ENCODE measurements around the gene N4BP2L2.

DNA sequence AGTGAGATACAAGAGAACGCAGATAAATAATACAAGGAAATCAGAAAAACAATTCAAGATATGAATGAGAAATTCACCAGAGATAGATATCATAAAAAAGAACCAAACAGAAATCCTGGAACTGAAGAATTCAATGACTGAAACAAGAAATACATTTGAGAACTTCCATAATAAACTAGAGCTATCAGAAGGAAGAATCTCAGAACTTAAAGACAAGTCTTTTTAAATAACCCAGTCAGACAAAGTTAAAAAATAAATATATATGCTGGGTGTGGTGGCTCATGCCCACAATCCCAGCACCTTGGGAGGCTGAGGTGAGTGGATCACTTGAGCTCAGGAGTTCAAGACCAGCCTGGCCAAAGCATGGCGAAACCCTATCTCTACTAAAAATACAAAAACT is 82.0 kb downstream of the N4BP2L2 start:
- TF ChIP-seq, protein P1, sequence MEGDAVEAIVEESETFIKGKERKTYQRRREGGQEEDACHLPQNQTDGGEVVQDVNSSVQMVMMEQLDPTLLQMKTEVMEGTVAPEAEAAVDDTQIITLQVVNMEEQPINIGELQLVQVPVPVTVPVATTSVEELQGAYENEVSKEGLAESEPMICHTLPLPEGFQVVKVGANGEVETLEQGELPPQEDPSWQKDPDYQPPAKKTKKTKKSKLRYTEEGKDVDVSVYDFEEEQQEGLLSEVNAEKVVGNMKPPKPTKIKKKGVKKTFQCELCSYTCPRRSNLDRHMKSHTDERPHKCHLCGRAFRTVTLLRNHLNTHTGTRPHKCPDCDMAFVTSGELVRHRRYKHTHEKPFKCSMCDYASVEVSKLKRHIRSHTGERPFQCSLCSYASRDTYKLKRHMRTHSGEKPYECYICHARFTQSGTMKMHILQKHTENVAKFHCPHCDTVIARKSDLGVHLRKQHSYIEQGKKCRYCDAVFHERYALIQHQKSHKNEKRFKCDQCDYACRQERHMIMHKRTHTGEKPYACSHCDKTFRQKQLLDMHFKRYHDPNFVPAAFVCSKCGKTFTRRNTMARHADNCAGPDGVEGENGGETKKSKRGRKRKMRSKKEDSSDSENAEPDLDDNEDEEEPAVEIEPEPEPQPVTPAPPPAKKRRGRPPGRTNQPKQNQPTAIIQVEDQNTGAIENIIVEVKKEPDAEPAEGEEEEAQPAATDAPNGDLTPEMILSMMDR (IDR thresholded peaks at IDR 0.05; ENCODE audit: extremely low read depth in 1 of 2, insufficient read depth in 1 of 2, low read depth in 1 of 2, low read length in 2 of 2) = no peak
- TF ChIP-seq MYC (IDR thresholded peaks at IDR 0.05; ENCODE audit: low read depth, low read length) (no peak), POLR2A (IDR thresholded peaks at IDR 0.05; ENCODE audit: low read depth, low read length) (no peak), FOS (IDR thresholded peaks at IDR 0.05; ENCODE audit: borderline replicate concordance, insufficient read depth, low read length) (no peak), EZH2 (IDR thresholded peaks at IDR 0.05; ENCODE audit: borderline replicate concordance, low read depth, low read length, severe bottlenecking) (no peak), GATA2 (IDR thresholded peaks at IDR 0.05; ENCODE audit: insufficient read depth, insufficient read length, low read depth, low read length) (no peak)
